Liver (tissue), 9 donors: ENCODE results near the gene IGF2R. TPM values are rescaled to one million over a fixed set of nuclear protein-coding genes. Genes with fewer than 3 reads are reported as not detected.

Experiments
- DNase-seq: peaks from one replicate; pipeline ENCODE4 v3.0.0-alpha.2; 2017; ENCODE audit warnings: low spot score
- H3K27ac ChIP-seq, 2 donors: one replicate each; pipeline ENCODE4 v1.7.0; 2013; ENCODE audit warnings: inconsistent platforms in 2 of 2, low read length in 2 of 2, control low read depth in 1 of 2, low read depth in 1 of 2, mild to moderate bottlenecking in 1 of 2
- H3K27me3 ChIP-seq, 4 donors: one replicate each; pipeline versions ENCODE4 v1.6.1 to v1.7.0; 2013; ENCODE audit warnings: low read length in 3 of 4, inconsistent platforms in 1 of 4, mild to moderate bottlenecking in 1 of 4, moderate library complexity in 1 of 4; ENCODE audit not compliant: control insufficient read depth in 4 of 4, insufficient read depth in 4 of 4
- H3K36me3 ChIP-seq, 4 donors: one replicate each; pipeline versions ENCODE4 v1.6.1 to v1.7.0; 2013; ENCODE audit warnings: low read length in 3 of 4, mild to moderate bottlenecking in 3 of 4, low read depth in 1 of 4, moderate library complexity in 1 of 4; ENCODE audit not compliant: control insufficient read depth in 4 of 4, insufficient read depth in 3 of 4
- H3K4me1 ChIP-seq, 4 donors: one replicate each; pipeline versions ENCODE4 v1.6.1 to v1.7.0; 2013; ENCODE audit warnings: low read length in 3 of 4, mild to moderate bottlenecking in 3 of 4, moderate library complexity in 1 of 4; ENCODE audit not compliant: control insufficient read depth in 4 of 4, insufficient read depth in 4 of 4
- H3K4me3 ChIP-seq, 3 donors: one replicate each; pipeline versions ENCODE4 v1.6.1 to v1.7.0; 2013; ENCODE audit warnings: low read length in 3 of 3, control low read depth in 1 of 3, low read depth in 1 of 3, mild to moderate bottlenecking in 1 of 3
- H3K9ac ChIP-seq, 2 donors: one replicate each; pipeline ENCODE4 v1.7.0; 2013; ENCODE audit warnings: low read length in 2 of 2, mild to moderate bottlenecking in 2 of 2, moderate library complexity in 2 of 2, control low read depth in 1 of 2, low read depth in 1 of 2
- H3K9me3 ChIP-seq, 4 donors: one replicate each; pipeline versions ENCODE4 v1.6.1 to v1.7.0; 2013; ENCODE audit warnings: low read length in 3 of 4; ENCODE audit not compliant: control insufficient read depth in 4 of 4
- EGR1 ChIP-seq, 2 donors: IDR thresholded peaks; 2 replicates each; pipeline ENCODE4 v1.6.1; 2016 to 2018; ENCODE audit warnings: antibody characterized with exemption in 2 of 2, low read depth in 2 of 2
- FOXA1 ChIP-seq: IDR thresholded peaks from 2 replicates; pipeline ENCODE4 v1.6.1; 2016; ENCODE audit warnings: antibody characterized with exemption
- FOXA2 ChIP-seq: IDR thresholded peaks from 2 replicates; pipeline ENCODE4 v1.6.1; 2016; ENCODE audit warnings: antibody characterized with exemption
- GABPA ChIP-seq, 2 donors: IDR thresholded peaks in 1 of 2; conservative IDR thresholded peaks in 1 of 2; 2 replicates each; pipeline ENCODE4 v1.6.1; 2016; ENCODE audit warnings: antibody characterized with exemption in 2 of 2, mild to moderate bottlenecking in 1 of 2, moderate library complexity in 1 of 2
- HNF4A ChIP-seq, 2 donors: conservative IDR thresholded peaks; 2 replicates each; pipeline ENCODE4 v1.6.1; 2016; ENCODE audit warnings: antibody characterized with exemption in 2 of 2, mild to moderate bottlenecking in 2 of 2
- HNF4G ChIP-seq: IDR thresholded peaks from 2 replicates; pipeline ENCODE4 v1.6.1; 2016; ENCODE audit warnings: antibody characterized with exemption
- JUND ChIP-seq, 2 donors: IDR thresholded peaks; 2 replicates each; pipeline ENCODE4 v1.6.1; 2016; ENCODE audit warnings: antibody characterized with exemption in 2 of 2
- NR2F2 ChIP-seq: IDR thresholded peaks from 2 replicates; pipeline ENCODE4 v1.6.1; 2016; ENCODE audit warnings: antibody characterized with exemption
- RAD21 ChIP-seq, 2 donors: IDR thresholded peaks; 2 replicates each; pipeline ENCODE4 v1.6.1; 2016; ENCODE audit warnings: antibody characterized with exemption in 2 of 2, mild to moderate bottlenecking in 2 of 2
- RXRA ChIP-seq, 2 donors: IDR thresholded peaks; 2 replicates each; pipeline ENCODE4 v1.6.1; 2017 to 2018; ENCODE audit warnings: antibody characterized with exemption in 2 of 2, mild to moderate bottlenecking in 1 of 2
- SP1 ChIP-seq: IDR thresholded peaks from 2 replicates; pipeline ENCODE4 v1.6.1; 2018; ENCODE audit warnings: antibody characterized with exemption, mild to moderate bottlenecking
- TAF1 ChIP-seq: conservative IDR thresholded peaks from 2 replicates; pipeline ENCODE4 v1.6.1; 2016; ENCODE audit warnings: antibody characterized with exemption, mild to moderate bottlenecking
- YY1 ChIP-seq: IDR thresholded peaks from 2 replicates; pipeline ENCODE4 v1.6.1; 2016; ENCODE audit warnings: antibody characterized with exemption, mild to moderate bottlenecking
- WGBS: extraction: QIAGEN DNeasy Blood & Tissue Kit; methylation state at CpG from one replicate; pipeline ENCODE4 v1.1.7; 2013; 5-methylcytosine and 5-hydroxymethylcytosine counted together
- polyA plus RNA-seq, 2 donors: library from polyadenylated mRNA; stranded (reverse) in 1 of 2; unstranded in 1 of 2; fragments of 200-250 nt in 1 of 2; fragments of >200 nt in 1 of 2; fragmentation: Nextera tagmentation in 1 of 2; extraction: Ambion mirVana in 1 of 2; gene quantifications; one replicate each; pipeline versions ENCODE4 v1.2.1 to v1.2.3, GENCODE V29; 2013 to 2015
- total RNA-seq, 2 donors: library from RNA; depleted of rRNA; stranded (reverse); fragments of >200 nt; gene quantifications; one replicate each; pipeline ENCODE4 v1.2.3, GENCODE V29; 2014
- TF ChIP-seq, protein P1 (sequence below): IDR thresholded peaks from 2 replicates; pipeline ENCODE4 v1.6.1; 2016; ENCODE audit warnings: antibody characterized with exemption, mild to moderate bottlenecking
- TF ChIP-seq, protein P2 (sequence below): IDR thresholded peaks from 2 replicates; pipeline ENCODE4 v1.6.1; 2016; ENCODE audit warnings: antibody characterized with exemption
- TF ChIP-seq, protein P3 (sequence below): IDR thresholded peaks from 2 replicates; pipeline ENCODE4 v1.6.1; 2016; ENCODE audit warnings: antibody characterized with exemption
- TF ChIP-seq, protein P4 (sequence below): IDR thresholded peaks from 2 replicates; pipeline ENCODE4 v1.6.1; 2016; ENCODE audit warnings: antibody characterized with exemption
- TF ChIP-seq, protein P5 (sequence below): fragments of 150-350 bp; IDR thresholded peaks from 2 replicates; pipeline ENCODE4 v1.5.1; 2017; ENCODE audit warnings: improper control_type of control experiment, low read depth, low read length; ENCODE audit not compliant: missing input control
- donor health status: healthy.
- donor health status: healthy.
- donor health status: healthy.
- donor health status: healthy.
- donor health status: healthy.

The IGF2R gene
- total and polyA plus RNA-seq, 4 donors: 16.6 to 84.9 (median 45.7) TPM

DNA sequence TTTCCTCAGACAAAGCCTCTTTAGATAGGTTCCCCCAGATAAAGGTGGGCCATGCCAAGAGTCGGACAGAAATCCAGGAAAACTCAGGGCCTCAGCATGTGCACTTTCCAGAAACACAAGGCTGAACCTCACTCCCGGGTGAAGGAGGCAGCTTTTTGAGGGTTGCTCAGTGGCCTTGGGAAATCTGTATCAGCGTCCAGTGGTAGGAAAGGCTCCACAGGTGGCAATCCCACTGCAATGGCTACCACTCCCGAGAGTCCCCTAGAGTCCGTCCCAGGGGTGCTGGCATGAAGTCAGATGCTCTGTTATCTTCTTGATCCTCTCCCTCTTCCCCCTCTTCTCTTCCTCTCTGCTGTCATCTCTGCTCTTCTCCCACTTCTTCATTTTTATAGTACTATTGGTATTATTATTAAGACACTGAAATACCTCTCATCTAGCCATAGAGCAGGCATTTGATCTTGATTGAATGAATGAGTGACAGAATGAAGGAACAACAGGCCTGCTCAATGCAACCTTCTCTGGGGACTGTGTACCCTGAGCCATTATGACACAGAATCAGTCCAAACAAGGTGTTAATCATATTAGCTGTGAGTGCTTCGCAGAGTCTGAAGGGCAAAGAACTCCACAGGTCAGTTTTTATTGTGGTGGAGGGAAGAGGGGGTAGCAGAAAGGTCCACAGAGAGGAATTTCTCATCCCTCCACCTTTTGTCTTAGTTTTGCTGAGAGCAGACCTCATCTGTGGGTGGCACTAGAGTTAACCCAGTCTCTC, 166.1 kb downstream of the IGF2R start:
- H3K27me3 ChIP-seq: no peaks in the 10 kb centered on the region
- no peak overlapping the region for H3K4me3 ChIP-seq
- H3K9me3 ChIP-seq: no peaks in the 10 kb centered on the region
- H3K9ac ChIP-seq: peak overlapping the region in 1 of 2 donors; percentile 29
- peak overlapping the region; percentile 73 to 92 for H3K27ac ChIP-seq
- H3K4me1 ChIP-seq: peaks cover 29 to 87% (median 63%) of the 10 kb centered on the region in 4 donors
- TF ChIP-seq RAD21 (IDR thresholded peaks at IDR 0.05) (peak; percentile 3 to 28), GABPA (IDR thresholded peaks at IDR 0.05 in 1 of 2, conservative IDR thresholded peaks at IDR 0.05 in 1 of 2) (no peak), EGR1 (IDR thresholded peaks at IDR 0.05; ENCODE audit: low read depth in 2 of 2) (no peak), SP1 (peak; percentile 44), HNF4G (peak; percentile 14), HNF4A (conservative IDR thresholded peaks at IDR 0.05) (peak; percentile 80 to 89), JUND (IDR thresholded peaks at IDR 0.05) (peak in 1 of 2 donors; percentile 42), FOXA1 (no peak), RXRA (IDR thresholded peaks at IDR 0.05) (peak; percentile 33 to 76), TAF1 (no peak), FOXA2 (peak; percentile 54), YY1 (peak; percentile 69), NR2F2 (no peak)
- TF ChIP-seq, protein P1, sequence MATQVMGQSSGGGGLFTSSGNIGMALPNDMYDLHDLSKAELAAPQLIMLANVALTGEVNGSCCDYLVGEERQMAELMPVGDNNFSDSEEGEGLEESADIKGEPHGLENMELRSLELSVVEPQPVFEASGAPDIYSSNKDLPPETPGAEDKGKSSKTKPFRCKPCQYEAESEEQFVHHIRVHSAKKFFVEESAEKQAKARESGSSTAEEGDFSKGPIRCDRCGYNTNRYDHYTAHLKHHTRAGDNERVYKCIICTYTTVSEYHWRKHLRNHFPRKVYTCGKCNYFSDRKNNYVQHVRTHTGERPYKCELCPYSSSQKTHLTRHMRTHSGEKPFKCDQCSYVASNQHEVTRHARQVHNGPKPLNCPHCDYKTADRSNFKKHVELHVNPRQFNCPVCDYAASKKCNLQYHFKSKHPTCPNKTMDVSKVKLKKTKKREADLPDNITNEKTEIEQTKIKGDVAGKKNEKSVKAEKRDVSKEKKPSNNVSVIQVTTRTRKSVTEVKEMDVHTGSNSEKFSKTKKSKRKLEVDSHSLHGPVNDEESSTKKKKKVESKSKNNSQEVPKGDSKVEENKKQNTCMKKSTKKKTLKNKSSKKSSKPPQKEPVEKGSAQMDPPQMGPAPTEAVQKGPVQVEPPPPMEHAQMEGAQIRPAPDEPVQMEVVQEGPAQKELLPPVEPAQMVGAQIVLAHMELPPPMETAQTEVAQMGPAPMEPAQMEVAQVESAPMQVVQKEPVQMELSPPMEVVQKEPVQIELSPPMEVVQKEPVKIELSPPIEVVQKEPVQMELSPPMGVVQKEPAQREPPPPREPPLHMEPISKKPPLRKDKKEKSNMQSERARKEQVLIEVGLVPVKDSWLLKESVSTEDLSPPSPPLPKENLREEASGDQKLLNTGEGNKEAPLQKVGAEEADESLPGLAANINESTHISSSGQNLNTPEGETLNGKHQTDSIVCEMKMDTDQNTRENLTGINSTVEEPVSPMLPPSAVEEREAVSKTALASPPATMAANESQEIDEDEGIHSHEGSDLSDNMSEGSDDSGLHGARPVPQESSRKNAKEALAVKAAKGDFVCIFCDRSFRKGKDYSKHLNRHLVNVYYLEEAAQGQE: peak; percentile 54
- TF ChIP-seq, protein P2, sequence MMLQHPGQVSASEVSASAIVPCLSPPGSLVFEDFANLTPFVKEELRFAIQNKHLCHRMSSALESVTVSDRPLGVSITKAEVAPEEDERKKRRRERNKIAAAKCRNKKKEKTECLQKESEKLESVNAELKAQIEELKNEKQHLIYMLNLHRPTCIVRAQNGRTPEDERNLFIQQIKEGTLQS: no peak
- TF ChIP-seq, protein P3, sequence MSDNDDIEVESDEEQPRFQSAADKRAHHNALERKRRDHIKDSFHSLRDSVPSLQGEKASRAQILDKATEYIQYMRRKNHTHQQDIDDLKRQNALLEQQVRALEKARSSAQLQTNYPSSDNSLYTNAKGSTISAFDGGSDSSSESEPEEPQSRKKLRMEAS: peak; percentile 46
- TF ChIP-seq, protein P4, sequence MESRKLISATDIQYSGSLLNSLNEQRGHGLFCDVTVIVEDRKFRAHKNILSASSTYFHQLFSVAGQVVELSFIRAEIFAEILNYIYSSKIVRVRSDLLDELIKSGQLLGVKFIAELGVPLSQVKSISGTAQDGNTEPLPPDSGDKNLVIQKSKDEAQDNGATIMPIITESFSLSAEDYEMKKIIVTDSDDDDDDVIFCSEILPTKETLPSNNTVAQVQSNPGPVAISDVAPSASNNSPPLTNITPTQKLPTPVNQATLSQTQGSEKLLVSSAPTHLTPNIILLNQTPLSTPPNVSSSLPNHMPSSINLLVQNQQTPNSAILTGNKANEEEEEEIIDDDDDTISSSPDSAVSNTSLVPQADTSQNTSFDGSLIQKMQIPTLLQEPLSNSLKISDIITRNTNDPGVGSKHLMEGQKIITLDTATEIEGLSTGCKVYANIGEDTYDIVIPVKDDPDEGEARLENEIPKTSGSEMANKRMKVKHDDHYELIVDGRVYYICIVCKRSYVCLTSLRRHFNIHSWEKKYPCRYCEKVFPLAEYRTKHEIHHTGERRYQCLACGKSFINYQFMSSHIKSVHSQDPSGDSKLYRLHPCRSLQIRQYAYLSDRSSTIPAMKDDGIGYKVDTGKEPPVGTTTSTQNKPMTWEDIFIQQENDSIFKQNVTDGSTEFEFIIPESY: no peak
- TF ChIP-seq, protein P5, sequence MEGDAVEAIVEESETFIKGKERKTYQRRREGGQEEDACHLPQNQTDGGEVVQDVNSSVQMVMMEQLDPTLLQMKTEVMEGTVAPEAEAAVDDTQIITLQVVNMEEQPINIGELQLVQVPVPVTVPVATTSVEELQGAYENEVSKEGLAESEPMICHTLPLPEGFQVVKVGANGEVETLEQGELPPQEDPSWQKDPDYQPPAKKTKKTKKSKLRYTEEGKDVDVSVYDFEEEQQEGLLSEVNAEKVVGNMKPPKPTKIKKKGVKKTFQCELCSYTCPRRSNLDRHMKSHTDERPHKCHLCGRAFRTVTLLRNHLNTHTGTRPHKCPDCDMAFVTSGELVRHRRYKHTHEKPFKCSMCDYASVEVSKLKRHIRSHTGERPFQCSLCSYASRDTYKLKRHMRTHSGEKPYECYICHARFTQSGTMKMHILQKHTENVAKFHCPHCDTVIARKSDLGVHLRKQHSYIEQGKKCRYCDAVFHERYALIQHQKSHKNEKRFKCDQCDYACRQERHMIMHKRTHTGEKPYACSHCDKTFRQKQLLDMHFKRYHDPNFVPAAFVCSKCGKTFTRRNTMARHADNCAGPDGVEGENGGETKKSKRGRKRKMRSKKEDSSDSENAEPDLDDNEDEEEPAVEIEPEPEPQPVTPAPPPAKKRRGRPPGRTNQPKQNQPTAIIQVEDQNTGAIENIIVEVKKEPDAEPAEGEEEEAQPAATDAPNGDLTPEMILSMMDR: no peak
- 76% methylated on average over 6 of the region's 6 CpGs for WGBS
- peaks cover 0 to 17% (median 2%) of the 10 kb centered on the region in 4 donors for H3K36me3 ChIP-seq
- DNase-seq: no peak
